Spleen (tissue), 7 donors: ENCODE measurements around the gene OLIG3.

Source experiments
- POLR2AphosphoS5 ChIP-seq, 3 donors: sonication (generic); formaldehyde crosslinking; IDR thresholded peaks; one replicate each; pipeline ENCODE4 v1.5.1; 2017; ENCODE audit warnings: antibody characterized with exemption in 3 of 3
- TF ChIP-seq, protein P1 (sequence below), 11 experiments: fragments of 200-600 bp in 7 of 11; fragments of 450-650 bp in 4 of 11; sonication (generic) in 4 of 11; IDR thresholded peaks in 8 of 11; conservative IDR thresholded peaks in 3 of 11; 1 replicate in 7 of 11; 2 replicates in 4 of 11; pipeline versions ENCODE4 v1.4.0 to v1.8.0; 2016 to 2021; ENCODE audit warnings: antibody characterized with exemption in 11 of 11, inconsistent platforms in 4 of 11, mild to moderate bottlenecking in 1 of 11
- donor health status: DM: no; HTN: no; CAD: no; lungs with moderate emphysema.
- donor health status: DM: no; HTN: no; CAD: no.
- donor health status: DM: no; HTN: no; CAD: no.

DNA sequence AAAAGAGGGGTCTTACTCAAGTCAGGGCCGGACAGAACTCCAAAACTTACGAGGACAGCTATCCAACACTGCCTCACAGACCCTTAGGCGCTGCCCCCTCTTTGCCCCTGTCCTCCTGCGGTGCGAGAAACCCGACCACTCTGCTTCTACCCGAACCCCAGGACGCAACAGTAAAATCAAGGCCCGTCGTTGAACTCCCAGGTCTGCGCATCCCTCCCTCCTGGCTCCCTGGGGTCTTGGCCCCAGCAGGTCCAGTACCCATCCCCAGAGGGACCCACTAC is 6.4 kb downstream of the OLIG3 start:
- TF ChIP-seq POLR2AphosphoS5 (IDR thresholded peaks at IDR 0.05) = no peak
- TF ChIP-seq, protein P1, sequence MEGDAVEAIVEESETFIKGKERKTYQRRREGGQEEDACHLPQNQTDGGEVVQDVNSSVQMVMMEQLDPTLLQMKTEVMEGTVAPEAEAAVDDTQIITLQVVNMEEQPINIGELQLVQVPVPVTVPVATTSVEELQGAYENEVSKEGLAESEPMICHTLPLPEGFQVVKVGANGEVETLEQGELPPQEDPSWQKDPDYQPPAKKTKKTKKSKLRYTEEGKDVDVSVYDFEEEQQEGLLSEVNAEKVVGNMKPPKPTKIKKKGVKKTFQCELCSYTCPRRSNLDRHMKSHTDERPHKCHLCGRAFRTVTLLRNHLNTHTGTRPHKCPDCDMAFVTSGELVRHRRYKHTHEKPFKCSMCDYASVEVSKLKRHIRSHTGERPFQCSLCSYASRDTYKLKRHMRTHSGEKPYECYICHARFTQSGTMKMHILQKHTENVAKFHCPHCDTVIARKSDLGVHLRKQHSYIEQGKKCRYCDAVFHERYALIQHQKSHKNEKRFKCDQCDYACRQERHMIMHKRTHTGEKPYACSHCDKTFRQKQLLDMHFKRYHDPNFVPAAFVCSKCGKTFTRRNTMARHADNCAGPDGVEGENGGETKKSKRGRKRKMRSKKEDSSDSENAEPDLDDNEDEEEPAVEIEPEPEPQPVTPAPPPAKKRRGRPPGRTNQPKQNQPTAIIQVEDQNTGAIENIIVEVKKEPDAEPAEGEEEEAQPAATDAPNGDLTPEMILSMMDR (IDR thresholded peaks at IDR 0.05 in 8 of 11, conservative IDR thresholded peaks at IDR 0.05 in 3 of 11) = no peak
